Stomach (tissue), 9 donors: Measurements from ENCODE around the gene RBM7. TPM values are rescaled to one million over a fixed set of nuclear protein-coding genes. Genes with fewer than 3 reads are reported as not detected.

ENCODE experiments used
- DNase-seq, 2 donors: peaks; one replicate each; pipeline versions ENCODE4 v3.0.0 to v3.0.0-alpha.2; 2013 to 2019
- H3K27ac ChIP-seq, 5 donors: fragments of 200-600 bp in 4 of 5; sonication (generic) in 4 of 5; one replicate each; pipeline ENCODE4 v1.5.1; 2013 to 2019; ENCODE audit warnings: mild to moderate bottlenecking in 1 of 5, moderate library complexity in 1 of 5
- H3K27me3 ChIP-seq, 3 donors: fragments of 200-600 bp; sonication (generic); one replicate each; pipeline ENCODE4 v1.5.1; 2017 to 2019; ENCODE audit warnings: mixed run types in 1 of 3
- H3K36me3 ChIP-seq, 4 donors: fragments of 200-600 bp; sonication (generic); 1 replicate in 3 of 4; 2 replicates in 1 of 4; pipeline ENCODE4 v1.5.1; 2016 to 2019
- H3K4me1 ChIP-seq, 4 donors: fragments of 200-600 bp; sonication (generic); one replicate each; pipeline ENCODE4 v1.5.1; 2016 to 2019
- H3K4me3 ChIP-seq, 4 donors: fragments of 200-600 bp; sonication (generic) in 3 of 4; one replicate each; pipeline ENCODE4 v1.5.1; 2016 to 2019; ENCODE audit warnings: mild to moderate bottlenecking in 1 of 4
- H3K9me3 ChIP-seq, 4 donors: fragments of 200-600 bp; sonication (generic); one replicate each; pipeline ENCODE4 v1.5.1; 2016 to 2019
- CTCF ChIP-seq, 7 experiments: fragments of 450-650 bp in 4 of 7; fragments of 200-600 bp in 3 of 7; sonication (generic) in 3 of 7; IDR thresholded peaks; one replicate each; pipeline ENCODE4 v1.5.1; 2016 to 2019; ENCODE audit warnings: antibody characterized with exemption in 7 of 7, control low read depth in 2 of 7, mild to moderate bottlenecking in 1 of 7
- EP300 ChIP-seq: sonication (generic); formaldehyde crosslinking; IDR thresholded peaks from one replicate; pipeline ENCODE4 v1.6.1; 2017; ENCODE audit warnings: antibody characterized with exemption
- POLR2A ChIP-seq, 4 donors: fragments of 450-650 bp; IDR thresholded peaks; one replicate each; pipeline ENCODE4 v1.6.1; 2016; ENCODE audit warnings: antibody characterized with exemption in 4 of 4, control low read depth in 2 of 4, mild to moderate bottlenecking in 1 of 4, moderate library complexity in 1 of 4
- POLR2AphosphoS5 ChIP-seq, 3 donors: sonication (generic); formaldehyde crosslinking; IDR thresholded peaks; one replicate each; pipeline ENCODE4 v1.6.1; 2016; ENCODE audit warnings: antibody characterized with exemption in 3 of 3
- whole genome bisulfite sequencing, 5 donors: extraction: QIAGEN DNeasy Blood & Tissue Kit in 3 of 5; methylation state at CpG; one replicate each; pipeline versions ENCODE4 v1.1.5 to v1.1.7; 2013 to 2018; 5-methylcytosine and 5-hydroxymethylcytosine counted together
- intact Hi-C: fragments of 100-400 bp; cut with DNase I; formaldehyde crosslinking; loops from one replicate; pipeline ENCODE4 v1.15.1; 2023; ENCODE audit warnings: low total_unique reads
- polyA plus RNA-seq, 3 donors: library from polyadenylated mRNA; stranded (reverse); fragments of 200-250 nt; gene quantifications; one replicate each; pipeline ENCODE4 v1.2.3, GENCODE V29; 2013
- total RNA-seq, 5 donors: library from RNA; depleted of rRNA; stranded (reverse); fragments of >200 nt; gene quantifications; one replicate each; pipeline versions ENCODE4 v1.1.0 to v1.2.3, GENCODE V29; 2014 to 2016
- donor health status: healthy with polysubstance abuse.
- donor health status: Bipolar disorder and iron deficiency.
- donor health status: healthy.

RBM7 gene
- total and polyA plus RNA-seq, 8 donors: 4.8 to 41.5 (median 17.4) TPM

DNA sequence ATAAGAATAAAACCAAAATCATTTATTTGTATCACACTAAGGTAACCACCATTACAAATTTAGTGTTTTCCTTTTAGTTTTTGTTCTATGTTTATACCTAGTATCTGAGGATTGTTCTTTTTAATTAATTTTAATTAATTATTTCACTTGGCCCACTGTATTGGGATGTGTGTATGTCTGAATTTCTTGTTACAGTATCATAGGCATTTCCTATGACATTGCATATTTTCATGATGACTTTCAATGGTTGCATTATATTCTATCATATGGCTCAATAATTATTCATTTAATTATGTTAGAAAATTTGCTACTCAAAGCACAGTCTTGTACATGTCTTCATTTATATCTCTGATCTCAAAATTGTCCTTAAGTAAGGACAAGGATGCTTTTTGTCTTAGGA lies 41.1 kb upstream of the RBM7 start:
- Histone ChIP-seq H3K27me3 (no peaks in the 10 kb centered on the region), H3K4me1 (no peaks in the 10 kb centered on the region), H3K27ac (no peak overlapping the region), H3K36me3 (no peaks in the 10 kb centered on the region), H3K4me3 (no peak overlapping the region), H3K9me3 (no peaks in the 10 kb centered on the region)
- TF ChIP-seq POLR2A (IDR thresholded peaks at IDR 0.05) (no peak), CTCF (IDR thresholded peaks at IDR 0.05) (no peak), EP300 (no peak), POLR2AphosphoS5 (IDR thresholded peaks at IDR 0.05) (no peak)
- DNase-seq: no peak
- intact Hi-C loops: no loop called here

DNA sequence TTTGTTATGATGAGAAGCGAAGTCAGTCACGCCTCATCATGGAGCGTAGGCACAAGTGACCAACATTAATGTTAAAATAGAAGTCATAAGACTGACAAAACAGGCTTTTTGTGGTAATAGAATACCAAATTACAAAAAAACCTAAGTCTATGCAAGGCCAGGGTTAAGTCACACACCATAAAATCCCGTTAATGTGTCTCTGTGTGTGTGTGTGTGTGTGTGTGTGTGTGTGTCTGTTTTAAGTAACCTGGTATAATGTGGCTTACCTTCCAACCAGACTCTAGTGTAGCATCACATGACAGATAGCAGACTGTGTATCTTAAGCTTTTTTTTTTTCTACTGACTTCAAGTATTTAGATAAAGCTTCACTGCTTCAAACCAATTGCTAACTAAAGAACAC lies 38.1 kb upstream of the RBM7 start:
- WGBS, 5 donors: 75 to 87% (median 83%) methylated on average over 4 of the region's 4 CpGs

GRCh38 chr11:114362958-114363357 lies 37.5 kb upstream of the RBM7 start:
- Histone ChIP-seq H3K4me3 (no peak overlapping the region), H3K4me1 (no peaks in the 10 kb centered on the region), H3K9me3 (no peaks in the 10 kb centered on the region), H3K27ac (no peak overlapping the region), H3K36me3 (no peaks in the 10 kb centered on the region), H3K27me3 (no peaks in the 10 kb centered on the region)
- intact Hi-C loops: no loop called here
- TF ChIP-seq CTCF (IDR thresholded peaks at IDR 0.05) (no peak), POLR2A (IDR thresholded peaks at IDR 0.05) (no peak), EP300 (no peak), POLR2AphosphoS5 (IDR thresholded peaks at IDR 0.05) (no peak)
- WGBS, 5 donors: 43 to 55% (median 54%) methylated on average over 3 of the region's 3 CpGs
- DNase-seq: no peak

More for the DNA sequence above, 38.1 kb upstream of the RBM7 start:
- Histone ChIP-seq H3K27ac (no peak overlapping the region), H3K27me3 (no peaks in the 10 kb centered on the region), H3K9me3 (no peaks in the 10 kb centered on the region), H3K4me1 (no peaks in the 10 kb centered on the region), H3K4me3 (no peak overlapping the region), H3K36me3 (no peaks in the 10 kb centered on the region)
- intact Hi-C loops: no loop called here
- DNase-seq: no peak
- no peak for TF ChIP-seq CTCF (IDR thresholded peaks at IDR 0.05)
- TF ChIP-seq EP300: no peak
- no peak for TF ChIP-seq POLR2AphosphoS5 (IDR thresholded peaks at IDR 0.05)
- no peak for TF ChIP-seq POLR2A (IDR thresholded peaks at IDR 0.05)

DNA sequence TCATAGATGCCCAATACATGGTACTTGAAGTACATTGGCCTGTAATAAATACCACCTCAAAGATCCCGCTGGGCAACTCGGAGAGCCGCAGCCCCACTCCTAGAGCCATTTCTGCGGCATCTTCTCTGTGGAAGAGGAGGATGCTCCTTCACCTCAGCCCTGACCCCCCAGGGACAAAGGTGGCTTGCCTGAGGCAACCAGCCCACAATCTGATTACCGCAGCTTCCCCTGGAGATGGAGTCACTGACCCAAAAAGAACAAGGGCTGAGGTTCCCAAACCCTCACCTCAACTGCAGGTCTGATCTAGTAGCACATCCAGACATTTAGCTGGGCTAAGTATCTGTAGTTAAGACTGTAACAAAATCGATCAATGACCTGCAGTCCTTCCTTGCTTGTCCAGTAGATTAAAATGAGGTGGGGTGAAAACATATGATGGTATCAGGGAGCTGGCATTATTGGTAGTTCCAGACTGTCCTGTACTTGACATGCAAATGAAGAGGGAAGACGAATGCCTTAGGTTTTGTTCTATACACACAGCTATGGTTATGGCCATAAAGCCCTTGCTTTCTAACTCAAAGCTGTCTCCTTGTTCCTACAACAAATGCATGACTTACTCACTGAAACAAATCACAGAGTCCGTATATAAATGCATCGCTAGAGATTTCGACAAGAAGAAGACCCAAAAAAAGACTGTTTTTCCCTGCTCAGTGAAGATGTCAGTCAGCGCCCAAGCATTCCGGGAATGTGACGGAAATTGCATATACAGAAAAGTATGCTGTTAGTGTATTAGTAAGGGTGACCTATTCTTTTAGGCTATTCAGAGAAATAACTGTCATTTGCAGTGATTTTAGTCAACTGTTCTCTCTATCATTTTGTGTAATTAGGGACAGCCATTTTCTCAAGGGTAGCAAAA lies 33.9 kb upstream of the RBM7 start:
- Histone ChIP-seq H3K4me3 (no peak overlapping the region), H3K4me1 (no peaks in the 10 kb centered on the region), H3K27ac (no peak overlapping the region), H3K9me3 (no peaks in the 10 kb centered on the region), H3K27me3 (no peaks in the 10 kb centered on the region), H3K36me3 (no peaks in the 10 kb centered on the region)
- peak in 1 of 2 donors; percentile 15 for DNase-seq
- WGBS, 5 donors: 76 to 88% (median 83%) methylated on average over 13 of the region's 13 CpGs
- intact Hi-C loops: no loop called here
- TF ChIP-seq EP300: no peak
- no peak for TF ChIP-seq POLR2A (IDR thresholded peaks at IDR 0.05)
- TF ChIP-seq POLR2AphosphoS5 (IDR thresholded peaks at IDR 0.05): no peak
- no peak for TF ChIP-seq CTCF (IDR thresholded peaks at IDR 0.05)
